Spinal cord (tissue), 10 donors: ENCODE measurements around the gene NIPAL4. TPM values are rescaled to one million over a fixed set of nuclear protein-coding genes. Genes with fewer than 3 reads are reported as not detected.

ENCODE experiments used
- DNase-seq, 6 donors: peaks; one replicate each; pipeline versions ENCODE4 v3.0.0 to v3.0.0-alpha.2; 2013 to 2015; ENCODE audit warnings: low spot score in 6 of 6, low read depth in 4 of 6
- H3K27ac ChIP-seq: one replicate; pipeline ENCODE4 v1.5.1; 2013; ENCODE audit warnings: low read depth, low read length, control low read depth
- H3K27me3 ChIP-seq: one replicate; pipeline ENCODE4 v1.6.1; 2013; ENCODE audit warnings: low read length; ENCODE audit not compliant: control insufficient read depth, insufficient read depth
- H3K36me3 ChIP-seq: one replicate; pipeline ENCODE4 v1.6.1; 2013; ENCODE audit warnings: low read length; ENCODE audit not compliant: control insufficient read depth, insufficient read depth
- H3K4me1 ChIP-seq: one replicate; pipeline ENCODE4 v1.6.1; 2013; ENCODE audit warnings: low read length; ENCODE audit not compliant: control insufficient read depth, insufficient read depth
- H3K4me3 ChIP-seq: one replicate; pipeline ENCODE4 v1.5.1; 2013; ENCODE audit warnings: low read depth, low read length, control low read depth
- H3K9me3 ChIP-seq: one replicate; pipeline ENCODE4 v1.6.1; 2013; ENCODE audit warnings: low read length; ENCODE audit not compliant: control insufficient read depth, insufficient read depth
- WGBS: methylation state at CpG from one replicate; pipeline ENCODE4 v1.1.5; 2013; ENCODE audit warnings: missing lambda C conversion rate; ENCODE audit not compliant: insufficient coverage; 5-methylcytosine and 5-hydroxymethylcytosine counted together
- polyA plus RNA-seq, 2 donors: library from polyadenylated mRNA; unstranded; fragments of 120-200 nt; gene quantifications; one replicate each; pipeline ENCODE4 v1.2.1, GENCODE V29; 2013; ENCODE audit not compliant: insufficient read length in 2 of 2
- total RNA-seq, 2 donors: library from RNA; depleted of rRNA in 1 of 2; stranded (reverse); fragments of 120-200 nt in 1 of 2; fragments of >200 nt in 1 of 2; gene quantifications; one replicate each; pipeline versions ENCODE4 v1.2.3 to v1.2.4, GENCODE V29; 2013 to 2014
- donor health status: healthy.

NIPAL4 gene
- total and polyA plus RNA-seq, 4 donors, result 1.1 to 4.8 (median 2.6) TPM

DNA sequence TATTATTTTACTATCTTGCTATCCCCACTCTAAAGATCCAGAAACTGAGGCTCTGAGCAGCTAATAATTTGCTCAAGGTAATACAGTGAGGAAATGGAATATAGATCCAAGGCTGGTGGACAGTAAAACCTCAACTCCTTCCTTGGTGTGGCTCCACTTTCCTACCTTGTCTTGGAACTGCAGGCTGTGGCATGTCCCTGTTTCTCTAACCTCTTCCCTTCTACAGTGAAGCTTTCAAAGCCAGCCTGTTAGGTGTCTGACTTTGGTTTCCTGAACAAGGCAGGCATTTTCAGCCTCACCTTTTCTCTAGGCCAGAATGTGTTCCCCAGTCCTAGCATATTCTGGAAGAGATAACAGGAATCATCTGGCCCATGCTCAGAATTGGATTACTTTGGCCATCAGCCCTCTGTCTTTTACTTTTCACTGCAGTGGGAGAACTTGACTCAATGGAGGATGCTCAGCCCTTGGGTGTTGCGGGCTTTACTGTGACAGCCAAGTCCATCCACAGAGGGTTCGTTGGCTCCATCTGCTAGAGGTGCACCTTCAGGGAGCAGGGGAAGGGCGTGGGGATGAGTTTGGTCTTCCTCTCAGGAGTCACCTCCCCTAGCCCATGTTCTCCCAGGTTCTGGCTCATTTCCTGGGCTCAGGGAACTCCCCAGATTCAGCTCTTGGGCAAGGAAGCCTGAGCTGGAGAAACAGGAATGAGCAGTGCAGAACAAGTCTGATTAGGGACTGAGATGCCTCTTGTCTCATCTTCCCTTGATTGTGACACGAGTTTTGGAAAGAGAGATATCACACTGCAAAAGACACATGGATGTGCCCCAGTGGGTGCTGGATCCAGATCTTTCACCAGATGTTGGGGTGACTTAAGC, 1.1 kb downstream of the NIPAL4 start:
- Histone ChIP-seq H3K4me1 (peaks cover 13% of the 10 kb centered on the region), H3K36me3 (no peaks in the 10 kb centered on the region), H3K27me3 (peaks cover 22% of the 10 kb centered on the region), H3K9me3 (no peaks in the 10 kb centered on the region), H3K27ac (no peak overlapping the region), H3K4me3 (no peak overlapping the region)
- DNase-seq, result no peak
- WGBS, result 92% methylated on average over 4 of the region's 4 CpGs

- no peaks in the 10 kb centered on the region for H3K9me3 ChIP-seq
- no peak overlapping the region for H3K27ac ChIP-seq
- DNase-seq, result no peak
- H3K36me3 ChIP-seq, result no peaks in the 10 kb centered on the region
- H3K4me3 ChIP-seq, result no peak overlapping the region
- H3K27me3 ChIP-seq, result peaks cover 22% of the 10 kb centered on the region
- 91% methylated on average over 8 of the region's 8 CpGs for WGBS
- H3K4me1 ChIP-seq, result peaks cover 10% of the 10 kb centered on the region
These were observed 3.1 kb downstream of the NIPAL4 start for GRCh38 chr5:157463081-157463480.

- Histone ChIP-seq H3K4me3 (no peak overlapping the region), H3K9me3 (no peaks in the 10 kb centered on the region), H3K36me3 (no peaks in the 10 kb centered on the region), H3K27ac (no peak overlapping the region), H3K4me1 (peaks cover 10% of the 10 kb centered on the region), H3K27me3 (peaks cover 22% of the 10 kb centered on the region)
- DNase-seq, result peak in 2 of 6 donors; percentile 24 to 27
- WGBS, result 27% methylated on average over 6 of the region's 9 CpGs
These were observed 3.9 kb downstream of the NIPAL4 start for GRCh38 chr5:157463621-157464518.

DNA sequence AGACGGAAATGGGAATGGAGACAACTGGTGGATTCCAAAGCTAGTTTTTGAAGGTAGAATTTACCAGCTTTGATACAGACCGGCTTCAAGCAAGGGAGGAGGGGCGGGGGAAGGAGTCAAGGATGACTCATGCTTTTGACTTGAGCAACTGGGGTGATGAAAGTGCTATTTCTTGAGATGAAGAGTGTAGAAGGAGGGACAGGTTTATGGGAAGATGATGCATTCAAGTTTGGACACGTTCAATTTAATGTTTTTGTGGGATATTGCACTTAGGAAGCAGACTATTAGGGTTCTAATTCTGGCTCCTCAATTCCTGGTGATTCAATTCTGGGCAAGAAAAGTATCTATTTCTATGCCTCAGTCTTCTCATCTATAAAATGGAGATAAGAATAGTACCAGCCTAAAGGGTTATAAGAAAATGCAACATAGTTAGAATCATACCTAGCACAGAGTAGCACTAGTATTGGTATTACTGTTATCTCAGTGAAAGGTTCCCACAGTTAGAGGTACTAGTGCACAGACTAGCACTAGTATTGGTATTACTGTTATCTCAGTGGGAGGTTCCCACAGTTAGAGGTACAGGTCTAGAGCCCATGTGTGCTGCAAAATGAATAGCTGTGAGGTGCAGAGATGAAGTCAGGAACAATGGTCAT, 4.6 kb downstream of the NIPAL4 start:
- no peaks in the 10 kb centered on the region for H3K36me3 ChIP-seq
- peaks cover 8% of the 10 kb centered on the region for H3K4me1 ChIP-seq
- no peak overlapping the region for H3K4me3 ChIP-seq
- H3K27ac ChIP-seq, result no peak overlapping the region
- H3K9me3 ChIP-seq, result no peaks in the 10 kb centered on the region
- H3K27me3 ChIP-seq, result peaks cover 22% of the 10 kb centered on the region
- WGBS, result 32% methylated on average over 4 of the region's 4 CpGs
- DNase-seq, result no peak

DNA sequence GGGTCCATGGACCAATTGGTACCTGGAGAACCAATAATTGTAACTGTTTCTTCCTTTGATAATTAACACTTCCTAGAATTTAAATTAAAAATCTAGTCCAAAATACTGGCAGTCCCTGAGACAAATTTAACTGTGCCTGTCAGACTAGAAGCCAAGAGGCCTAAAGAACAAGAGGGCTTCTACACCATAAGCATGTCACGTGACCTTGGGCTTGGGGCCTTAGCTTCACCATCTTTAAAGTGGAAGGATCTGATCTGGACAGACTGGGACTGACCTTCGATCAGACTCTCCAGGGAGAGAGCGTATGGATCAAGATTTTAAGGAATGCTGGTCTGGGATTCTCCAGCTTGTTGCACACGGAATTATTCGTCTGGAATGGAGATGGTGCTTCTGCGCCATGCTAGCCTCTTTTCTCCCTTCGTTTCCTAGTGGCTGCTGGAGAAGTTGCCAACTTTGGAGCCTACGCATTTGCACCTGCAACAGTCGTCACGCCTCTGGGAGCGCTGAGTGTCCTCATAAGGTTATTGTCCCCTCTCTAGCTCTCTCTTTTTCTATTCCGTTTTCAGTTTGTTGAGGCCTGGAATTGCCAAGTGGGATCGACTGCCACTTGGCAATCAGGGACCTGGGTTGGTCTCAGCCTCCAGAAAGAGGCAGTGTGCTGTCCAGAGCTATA, 8.4 kb downstream of the NIPAL4 start:
- no peak overlapping the region for H3K27ac ChIP-seq
- H3K4me1 ChIP-seq, result no peaks in the 10 kb centered on the region
- no peaks in the 10 kb centered on the region for H3K36me3 ChIP-seq
- H3K4me3 ChIP-seq, result no peak overlapping the region
- no peak for DNase-seq
- no peaks in the 10 kb centered on the region for H3K27me3 ChIP-seq
- 91% methylated on average over 13 of the region's 13 CpGs for WGBS
- H3K9me3 ChIP-seq, result no peaks in the 10 kb centered on the region

GRCh38 chr5:157469073-157469472, 9.1 kb downstream of the NIPAL4 start:
- WGBS, result 100% methylated on average over 3 of the region's 7 CpGs
- no peak for DNase-seq
- no peaks in the 10 kb centered on the region for H3K36me3 ChIP-seq
- H3K9me3 ChIP-seq, result no peaks in the 10 kb centered on the region
- H3K4me1 ChIP-seq, result no peaks in the 10 kb centered on the region
- H3K27me3 ChIP-seq, result no peaks in the 10 kb centered on the region
- H3K4me3 ChIP-seq, result no peak overlapping the region
- no peak overlapping the region for H3K27ac ChIP-seq

- no peak overlapping the region for H3K27ac ChIP-seq
- no peaks in the 10 kb centered on the region for H3K27me3 ChIP-seq
- H3K4me3 ChIP-seq, result no peak overlapping the region
- H3K36me3 ChIP-seq, result no peaks in the 10 kb centered on the region
- WGBS, result 80% methylated on average over 1 of the region's 7 CpGs
- DNase-seq, result peak in 1 of 6 donors; percentile 45
- H3K9me3 ChIP-seq, result no peaks in the 10 kb centered on the region
- H3K4me1 ChIP-seq, result no peaks in the 10 kb centered on the region
These were observed 9.7 kb downstream of the NIPAL4 start for GRCh38 chr5:157469687-157470086.

- no CpG with 5 or more reads among the region's 1 CpG for WGBS
- Histone ChIP-seq H3K4me3 (no peak overlapping the region), H3K9me3 (no peaks in the 10 kb centered on the region), H3K27ac (no peak overlapping the region), H3K4me1 (no peaks in the 10 kb centered on the region), H3K27me3 (no peaks in the 10 kb centered on the region), H3K36me3 (no peaks in the 10 kb centered on the region)
- DNase-seq, result peak in 1 of 6 donors; percentile 78
These were observed 10.6 kb downstream of the NIPAL4 start for GRCh38 chr5:157470631-157471030.

GRCh38 chr5:157471709-157472108, 11.7 kb downstream of the NIPAL4 start:
- no peak overlapping the region for H3K27ac ChIP-seq
- H3K36me3 ChIP-seq, result no peaks in the 10 kb centered on the region

More at GRCh38 chr5:157471709-157472108, 11.7 kb downstream of the NIPAL4 start:
- Histone ChIP-seq H3K4me1 (no peaks in the 10 kb centered on the region), H3K4me3 (no peak overlapping the region), H3K27me3 (no peaks in the 10 kb centered on the region), H3K9me3 (no peaks in the 10 kb centered on the region)
- no CpG with 5 or more reads among the region's 1 CpG for WGBS
- no peak for DNase-seq
